GM12864 (cell line): ENCODE measurements around the gene SLMAP.
A peak's percentile ranks its signal among the peaks of the same experiment; 100 is the strongest.

Experiments used
- DNase-seq: peaks from one replicate; pipeline ENCODE4 v3.0.0-alpha.2; 2011; ENCODE audit warnings: low read depth
- H3K4me3 ChIP-seq: 2 replicates; pipeline ENCODE4 v1.5.1; 2011; ENCODE audit warnings: mild to moderate bottlenecking, low read depth, low read length, control low read depth
- TF ChIP-seq, protein P1 (sequence below): IDR thresholded peaks from 2 replicates; pipeline ENCODE4 v1.5.1; 2011; ENCODE audit warnings: low read depth, mild to moderate bottlenecking, moderate library complexity, low read length, control low read depth, inconsistent platforms; ENCODE audit errors: missing control alignments

The SLMAP gene

DNA sequence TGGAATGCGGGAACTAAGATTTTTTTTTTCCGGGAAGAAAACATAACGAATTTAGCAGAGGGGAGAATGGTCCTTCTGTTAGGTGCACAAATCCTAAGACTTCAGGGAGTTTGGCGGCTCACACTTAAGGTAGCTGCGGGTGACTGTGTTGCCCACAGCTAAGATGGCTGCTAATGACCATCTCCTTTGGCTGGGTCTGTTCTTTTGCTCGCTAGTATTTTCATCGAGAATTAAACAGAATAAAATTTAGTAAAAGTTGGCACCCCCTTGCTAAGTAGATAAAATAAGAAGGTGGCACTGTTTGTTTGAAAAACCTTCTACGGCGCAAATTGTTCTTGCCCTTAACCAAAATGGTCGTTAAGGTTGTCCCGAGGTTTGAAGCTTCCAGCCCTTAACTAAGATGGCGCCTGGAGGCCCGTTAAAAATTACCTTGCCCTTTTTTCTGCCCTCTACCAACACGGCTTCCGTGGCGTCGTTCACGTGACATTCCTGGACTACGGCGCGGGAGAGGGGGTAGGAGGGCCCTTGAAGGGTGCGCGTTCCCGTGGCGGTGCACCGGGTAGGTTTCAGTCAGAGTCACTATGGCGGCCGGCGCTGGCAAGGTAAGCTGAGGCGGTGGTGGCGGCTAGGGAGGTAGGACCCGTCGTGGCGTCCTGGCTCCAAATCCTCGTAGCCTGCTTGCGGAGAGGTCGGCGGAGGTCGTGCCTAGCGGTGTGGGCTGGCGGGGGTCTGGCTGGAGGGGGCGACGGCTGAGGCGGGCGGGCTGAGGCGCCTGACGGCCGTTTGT, at the start of gene SLMAP:
Gene SLMAP, plus strand, starts transcription at position 569 of the 787 bp plus-strand sequence. CDS start 1,343 bp downstream, outside the sequence.
- TF ChIP-seq, protein P1, sequence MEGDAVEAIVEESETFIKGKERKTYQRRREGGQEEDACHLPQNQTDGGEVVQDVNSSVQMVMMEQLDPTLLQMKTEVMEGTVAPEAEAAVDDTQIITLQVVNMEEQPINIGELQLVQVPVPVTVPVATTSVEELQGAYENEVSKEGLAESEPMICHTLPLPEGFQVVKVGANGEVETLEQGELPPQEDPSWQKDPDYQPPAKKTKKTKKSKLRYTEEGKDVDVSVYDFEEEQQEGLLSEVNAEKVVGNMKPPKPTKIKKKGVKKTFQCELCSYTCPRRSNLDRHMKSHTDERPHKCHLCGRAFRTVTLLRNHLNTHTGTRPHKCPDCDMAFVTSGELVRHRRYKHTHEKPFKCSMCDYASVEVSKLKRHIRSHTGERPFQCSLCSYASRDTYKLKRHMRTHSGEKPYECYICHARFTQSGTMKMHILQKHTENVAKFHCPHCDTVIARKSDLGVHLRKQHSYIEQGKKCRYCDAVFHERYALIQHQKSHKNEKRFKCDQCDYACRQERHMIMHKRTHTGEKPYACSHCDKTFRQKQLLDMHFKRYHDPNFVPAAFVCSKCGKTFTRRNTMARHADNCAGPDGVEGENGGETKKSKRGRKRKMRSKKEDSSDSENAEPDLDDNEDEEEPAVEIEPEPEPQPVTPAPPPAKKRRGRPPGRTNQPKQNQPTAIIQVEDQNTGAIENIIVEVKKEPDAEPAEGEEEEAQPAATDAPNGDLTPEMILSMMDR = no peak
- peak within 1 kb of the TSS; percentile 98 for H3K4me3 ChIP-seq

DNA sequence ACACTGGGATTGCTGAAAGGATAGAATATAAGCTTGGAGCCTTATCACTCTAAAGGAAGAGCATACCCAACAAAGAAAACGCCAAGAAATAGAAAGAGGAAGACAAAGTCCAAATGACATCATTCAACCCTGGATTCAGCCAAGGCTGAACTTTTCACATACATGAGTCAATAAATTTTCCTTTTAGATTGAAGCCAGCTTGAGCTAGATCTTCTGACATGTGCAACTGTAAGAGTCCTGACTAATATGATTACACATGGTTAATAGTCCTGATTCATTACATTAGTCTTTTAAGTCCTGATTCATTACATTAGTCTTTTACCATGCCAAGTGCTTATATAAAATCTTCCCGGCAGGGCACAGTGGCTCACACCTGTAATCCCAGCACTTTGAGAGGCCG, 49.6 kb upstream of the SLMAP start:
- no peak for DNase-seq
- H3K4me3 ChIP-seq = no peak overlapping the region
- TF ChIP-seq, protein P1 = no peak

More for the DNA sequence above, at the start of gene SLMAP:
- DNase-seq = peak; percentile 92

DNA sequence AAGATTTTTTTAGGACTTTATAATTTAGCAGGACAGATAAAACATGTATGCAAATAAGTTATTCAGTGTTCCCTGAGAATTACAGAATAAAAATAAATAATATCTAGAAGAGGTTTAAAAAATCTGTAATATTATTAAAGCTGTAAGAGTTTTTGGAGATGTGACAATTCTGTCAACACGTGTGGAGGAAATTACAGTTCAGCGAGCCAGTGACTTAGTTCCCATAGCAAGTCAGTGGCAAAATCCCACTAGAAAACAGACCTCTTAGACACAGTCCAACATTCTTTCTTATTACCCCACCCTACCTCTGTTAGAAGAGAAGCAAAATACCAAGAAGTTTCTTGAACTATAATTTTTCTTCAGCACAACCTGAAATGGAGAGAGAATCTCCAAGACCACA, 47.1 kb upstream of the SLMAP start:
- H3K4me3 ChIP-seq = no peak overlapping the region
- TF ChIP-seq, protein P1 = no peak
- DNase-seq = no peak

DNA sequence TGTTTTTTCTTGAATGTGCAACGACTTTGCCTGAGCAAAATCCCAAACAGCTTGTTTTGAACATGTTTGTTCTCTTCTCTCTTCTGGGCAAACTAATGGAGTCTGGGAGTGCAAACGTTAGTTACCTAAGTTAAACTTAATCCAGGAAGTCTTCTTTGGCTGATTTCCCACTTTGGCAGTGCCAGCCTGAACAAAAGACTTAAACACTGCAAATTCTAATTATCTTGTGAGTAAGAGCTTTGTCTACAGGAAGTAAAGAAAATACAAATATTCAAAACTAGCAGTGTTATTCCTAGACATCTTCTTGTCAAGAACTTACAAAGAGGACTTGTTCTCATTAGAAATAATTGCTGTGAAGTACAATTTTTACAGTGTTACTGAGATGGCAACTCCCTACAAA, 46.5 kb upstream of the SLMAP start:
- DNase-seq = no peak
- H3K4me3 ChIP-seq = no peak overlapping the region
- TF ChIP-seq, protein P1 = no peak

GRCh38 chr3:57715686-57716085, 40.4 kb upstream of the SLMAP start:
- TF ChIP-seq, protein P1 = no peak
- H3K4me3 ChIP-seq = no peak overlapping the region
- DNase-seq = no peak

- TF ChIP-seq, protein P1 = no peak
- no peak overlapping the region for H3K4me3 ChIP-seq
- DNase-seq = no peak
These were observed 38.8 kb upstream of the SLMAP start for GRCh38 chr3:57717205-57717868.
